ENCODE data around the gene ZNF683.

Gene ZNF683

DNA sequence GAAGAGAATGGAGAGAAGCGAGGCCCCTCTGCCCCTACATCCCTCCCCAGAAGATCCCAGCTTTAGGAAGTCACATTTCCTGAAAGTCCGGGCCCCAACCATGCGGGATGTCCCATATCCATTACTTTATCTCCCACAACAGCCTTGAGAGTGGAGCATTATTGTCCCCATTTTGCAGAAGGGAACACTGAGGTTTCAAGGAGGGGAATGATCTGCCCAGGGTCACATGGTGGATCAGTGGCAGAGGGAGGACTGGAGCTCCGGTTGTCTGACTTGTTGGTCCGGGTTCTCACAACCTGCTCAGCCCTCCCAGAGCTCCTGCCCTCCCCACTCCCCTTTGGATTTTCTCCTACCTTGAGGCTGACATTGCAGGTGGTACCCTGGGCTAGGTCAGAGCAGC, 16.4 kb downstream of the ZNF683 start:
- no peak for TF ChIP-seq EZH2phosphoT487 (IDR thresholded peaks at IDR 0.05; ENCODE audit: borderline replicate concordance)
- TF ChIP-seq, protein P1, sequence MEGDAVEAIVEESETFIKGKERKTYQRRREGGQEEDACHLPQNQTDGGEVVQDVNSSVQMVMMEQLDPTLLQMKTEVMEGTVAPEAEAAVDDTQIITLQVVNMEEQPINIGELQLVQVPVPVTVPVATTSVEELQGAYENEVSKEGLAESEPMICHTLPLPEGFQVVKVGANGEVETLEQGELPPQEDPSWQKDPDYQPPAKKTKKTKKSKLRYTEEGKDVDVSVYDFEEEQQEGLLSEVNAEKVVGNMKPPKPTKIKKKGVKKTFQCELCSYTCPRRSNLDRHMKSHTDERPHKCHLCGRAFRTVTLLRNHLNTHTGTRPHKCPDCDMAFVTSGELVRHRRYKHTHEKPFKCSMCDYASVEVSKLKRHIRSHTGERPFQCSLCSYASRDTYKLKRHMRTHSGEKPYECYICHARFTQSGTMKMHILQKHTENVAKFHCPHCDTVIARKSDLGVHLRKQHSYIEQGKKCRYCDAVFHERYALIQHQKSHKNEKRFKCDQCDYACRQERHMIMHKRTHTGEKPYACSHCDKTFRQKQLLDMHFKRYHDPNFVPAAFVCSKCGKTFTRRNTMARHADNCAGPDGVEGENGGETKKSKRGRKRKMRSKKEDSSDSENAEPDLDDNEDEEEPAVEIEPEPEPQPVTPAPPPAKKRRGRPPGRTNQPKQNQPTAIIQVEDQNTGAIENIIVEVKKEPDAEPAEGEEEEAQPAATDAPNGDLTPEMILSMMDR (conservative IDR thresholded peaks at IDR 0.05; ENCODE audit: low read length), result no peak
- Histone ChIP-seq H3K9me2 (replicated peaks; ENCODE audit: low read depth, low read length) (no peaks in the 10 kb centered on the region), H3K4me3 (ENCODE audit: low read length, poor library complexity, severe bottlenecking) (no peak overlapping the region), H3K4me2 (ENCODE audit: low read depth, low read length, poor library complexity, severe bottlenecking) (no peak overlapping the region), H3K27me3 (ENCODE audit: insufficient read depth, low read length, poor library complexity, severe bottlenecking) (no peaks in the 10 kb centered on the region), H4K20me1 (ENCODE audit: insufficient read depth, low read length, poor library complexity, severe bottlenecking) (no peaks in the 10 kb centered on the region), H3K79me2 (ENCODE audit: insufficient read depth, low read length) (no peaks in the 10 kb centered on the region), H3K4me1 (ENCODE audit: insufficient read depth, low read length, poor library complexity, severe bottlenecking) (no peaks in the 10 kb centered on the region), H3K9me3 (ENCODE audit: insufficient read depth, low read depth, low read length) (no peaks in the 10 kb centered on the region), H2AFZ (ENCODE audit: low read length) (no peak overlapping the region), H3K36me3 (ENCODE audit: insufficient read depth, low read length) (no peaks in the 10 kb centered on the region), H3K9ac (ENCODE audit: low read depth, low read length, poor library complexity, severe bottlenecking) (no peak overlapping the region), H3F3A (ENCODE audit: low read depth) (no peaks in the 10 kb centered on the region)

DNA sequence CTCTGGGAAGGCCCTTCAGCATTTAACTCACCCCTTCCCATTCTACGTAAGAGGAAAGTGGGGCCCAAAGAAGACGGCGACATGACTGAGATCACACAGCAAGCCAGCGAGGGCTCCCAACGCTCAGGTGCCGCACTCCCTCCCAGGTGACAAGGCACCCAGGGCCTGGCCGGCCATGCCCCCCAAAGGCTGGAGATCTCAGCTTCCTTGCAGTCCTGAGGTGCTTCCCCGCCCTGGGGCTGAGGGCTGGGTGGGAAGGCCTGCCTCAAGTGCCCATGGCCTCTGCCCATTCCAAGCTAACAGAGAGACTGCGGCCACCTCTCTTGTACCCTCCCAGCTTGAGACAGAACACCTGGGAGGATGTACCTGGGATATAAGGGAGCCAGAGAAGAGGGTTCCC, 17.6 kb downstream of the ZNF683 start:
- Histone ChIP-seq H3K9ac (ENCODE audit: low read depth, low read length, poor library complexity, severe bottlenecking) (no peak overlapping the region), H3K79me2 (ENCODE audit: insufficient read depth, low read length) (no peaks in the 10 kb centered on the region), H4K20me1 (ENCODE audit: insufficient read depth, low read length, poor library complexity, severe bottlenecking) (no peaks in the 10 kb centered on the region)

DNA sequence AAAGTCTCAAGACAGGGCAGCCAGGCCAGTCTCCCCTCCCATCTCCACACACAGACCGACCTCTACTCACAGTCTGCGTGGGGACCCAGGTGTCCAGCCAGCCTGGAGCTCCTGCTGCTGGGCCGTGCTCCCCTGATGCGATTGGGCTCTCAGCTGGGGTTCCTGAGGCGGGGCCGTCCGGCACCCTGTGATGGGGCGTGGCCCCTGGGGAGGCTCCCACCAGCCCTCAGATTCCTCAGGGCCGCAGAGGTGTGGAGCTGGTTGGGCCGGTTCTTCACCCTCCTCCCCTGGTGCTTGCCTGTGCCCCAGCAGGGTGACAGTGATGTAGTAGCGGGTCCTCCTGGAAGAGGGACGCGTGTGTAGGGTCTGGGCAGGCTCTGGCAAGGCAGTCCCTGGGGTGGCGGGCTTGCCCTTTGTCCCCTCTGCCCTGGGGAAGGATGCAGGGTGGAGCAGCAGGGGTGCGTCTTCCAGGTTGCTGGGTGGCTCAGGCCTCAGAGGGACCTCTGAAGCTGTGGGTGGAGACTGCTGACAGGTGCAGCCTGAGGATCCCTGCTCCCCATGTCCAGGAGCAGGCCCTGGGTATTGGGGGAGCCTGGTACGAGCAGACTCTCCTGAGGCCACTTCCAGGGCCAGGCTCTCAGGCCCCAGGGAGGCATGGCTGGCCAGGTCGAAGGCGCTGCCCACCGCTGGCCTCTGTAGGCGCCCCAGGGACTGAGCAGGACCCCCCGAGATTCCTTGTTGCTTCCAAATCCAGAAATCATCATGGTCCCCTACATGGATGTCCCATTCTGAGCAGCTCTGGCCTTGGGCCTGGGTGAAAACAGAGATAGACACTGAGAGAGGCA, 18.4 kb downstream of the ZNF683 start, which contains the start of gene CRYBG2:
CRYBG2 (minus strand) TSS at position 155 of the 845 bp plus-strand sequence. CDS start 7,473 bp downstream, outside the sequence.
- no peak within 1 kb of the TSS for H3K9ac ChIP-seq (ENCODE audit: low read depth, low read length, poor library complexity, severe bottlenecking)
- H3K27me3 ChIP-seq (ENCODE audit: insufficient read depth, low read length, poor library complexity, severe bottlenecking), result no peaks in the 10 kb centered on the region
- TF ChIP-seq, protein P1 (conservative IDR thresholded peaks at IDR 0.05; ENCODE audit: low read length), result no peak
- no peak for TF ChIP-seq EZH2phosphoT487 (IDR thresholded peaks at IDR 0.05; ENCODE audit: borderline replicate concordance)
- no peak within 1 kb of the TSS for H3K4me2 ChIP-seq (ENCODE audit: low read depth, low read length, poor library complexity, severe bottlenecking)
- H3K36me3 ChIP-seq (ENCODE audit: insufficient read depth, low read length), result no peaks in the 10 kb centered on the region
- H3K4me1 ChIP-seq (ENCODE audit: insufficient read depth, low read length, poor library complexity, severe bottlenecking), result peaks cover 4% of the 10 kb centered on the region
- H4K20me1 ChIP-seq (ENCODE audit: insufficient read depth, low read length, poor library complexity, severe bottlenecking), result no peaks in the 10 kb centered on the region
- H3K79me2 ChIP-seq (ENCODE audit: insufficient read depth, low read length), result no peaks in the 10 kb centered on the region
- H2AFZ ChIP-seq (ENCODE audit: low read length), result no peak within 1 kb of the TSS
- no peaks in the 10 kb centered on the region for H3F3A ChIP-seq (ENCODE audit: low read depth)
- H3K4me3 ChIP-seq (ENCODE audit: low read length, poor library complexity, severe bottlenecking), result no peak within 1 kb of the TSS
- no peaks in the 10 kb centered on the region for H3K9me3 ChIP-seq (ENCODE audit: insufficient read depth, low read depth, low read length)
- no peaks in the 10 kb centered on the region for H3K9me2 ChIP-seq (replicated peaks; ENCODE audit: low read depth, low read length)

More for the DNA sequence above, 17.6 kb downstream of the ZNF683 start:
- Histone ChIP-seq H3K9me2 (replicated peaks; ENCODE audit: low read depth, low read length) (no peaks in the 10 kb centered on the region), H2AFZ (ENCODE audit: low read length) (no peak overlapping the region), H3K9me3 (ENCODE audit: insufficient read depth, low read depth, low read length) (no peaks in the 10 kb centered on the region), H3F3A (ENCODE audit: low read depth) (no peaks in the 10 kb centered on the region), H3K27me3 (ENCODE audit: insufficient read depth, low read length, poor library complexity, severe bottlenecking) (no peaks in the 10 kb centered on the region), H3K4me3 (ENCODE audit: low read length, poor library complexity, severe bottlenecking) (no peak overlapping the region), H3K4me1 (ENCODE audit: insufficient read depth, low read length, poor library complexity, severe bottlenecking) (peaks cover 4% of the 10 kb centered on the region), H3K4me2 (ENCODE audit: low read depth, low read length, poor library complexity, severe bottlenecking) (no peak overlapping the region), H3K36me3 (ENCODE audit: insufficient read depth, low read length) (no peaks in the 10 kb centered on the region)
- no peak for TF ChIP-seq EZH2phosphoT487 (IDR thresholded peaks at IDR 0.05; ENCODE audit: borderline replicate concordance)
- TF ChIP-seq, protein P1 (conservative IDR thresholded peaks at IDR 0.05; ENCODE audit: low read length), result no peak
